Measurements from ENCODE around the gene POR.
"Not testable (repeated sequence)": the region's sequence is repeated elsewhere in the genome, so short reads cannot be mapped to it uniquely, and the experiment has no call there.

The POR gene

GRCh38 chr7:75887669-75888369 lies 27.1 kb upstream of the POR start:
- no peak for DNase-seq

- DNase-seq, result no peak
Measured at GRCh38 chr7:75888464-75889222, 26.3 kb upstream of the POR start.

GRCh38 chr7:75889223-75889825 lies 25.6 kb upstream of the POR start:
- no peak for DNase-seq

- no peak for DNase-seq
Measured at GRCh38 chr7:75889826-75890225, 25.1 kb upstream of the POR start.

- DNase-seq, result not testable (repeated sequence)
Measured at GRCh38 chr7:75891237-75891636, 23.7 kb upstream of the POR start.

GRCh38 chr7:75891815-75892411 lies 23.0 kb upstream of the POR start:
- DNase-seq, result no peak

GRCh38 chr7:75892634-75893272 lies 22.2 kb upstream of the POR start:
- DNase-seq, result no peak

- DNase-seq, result no peak
Measured at GRCh38 chr7:75896803-75897327, 18.1 kb upstream of the POR start.

- no peak for DNase-seq
Measured at GRCh38 chr7:75900617-75901315, 14.2 kb upstream of the POR start.

- DNase-seq, result no peak
Measured at GRCh38 chr7:75905785-75906604, 9.0 kb upstream of the POR start.

GRCh38 chr7:75906991-75907667 lies 7.8 kb upstream of the POR start:
- no peak for DNase-seq

GRCh38 chr7:75907668-75908039 lies 7.3 kb upstream of the POR start:
- DNase-seq, result not testable (repeated sequence)

- no peak for DNase-seq
Measured at GRCh38 chr7:75909521-75910132, 5.3 kb upstream of the POR start.

- not testable (repeated sequence) for DNase-seq
Measured at GRCh38 chr7:75911186-75911585, 3.8 kb upstream of the POR start.

GRCh38 chr7:75913437-75913836 lies 1.5 kb upstream of the POR start:
- DNase-seq, result no peak

GRCh38 chr7:75914169-75914654 lies 743 bp upstream of the POR start:
- DNase-seq, result no peak

GRCh38 chr7:75915416-75916156 lies 631 bp downstream of the POR start:
- peak; percentile 6 for DNase-seq

- no peak for DNase-seq
Measured at GRCh38 chr7:75916259-75916658, 1.3 kb downstream of the POR start.
